Astrocyte (in vitro differentiated cells and primary cell): ENCODE measurements around the gene RAD54L2. TPM values are rescaled to one million over a fixed set of nuclear protein-coding genes. Genes with fewer than 3 reads are reported as not detected.
"Not testable (repeated sequence)": the region's sequence is repeated elsewhere in the genome, so short reads cannot be mapped to it uniquely, and the experiment has no call there.

Experiments
- DNase-seq: peaks from one replicate; pipeline ENCODE4 v3.0.0-alpha.2; 2010; ENCODE audit warnings: low read depth
- FAIRE-seq: peaks from 2 replicates; lab custom pipeline; 2011; peaks lifted over from hg19 to GRCh38; lab: Jason Lieb, UNC
- H2AFZ ChIP-seq: 2 replicates; pipeline ENCODE4 v1.6.0; 2012; ENCODE audit warnings: low read depth, low read length, inconsistent platforms
- H3K27ac ChIP-seq: 2 replicates; pipeline ENCODE4 v1.5.1; 2011; ENCODE audit warnings: low read depth, low read length, inconsistent platforms
- H3K27me3 ChIP-seq: 2 replicates; pipeline ENCODE4 v1.6.0; 2011; ENCODE audit warnings: low read length, inconsistent platforms; ENCODE audit not compliant: insufficient read depth
- H3K36me3 ChIP-seq: 2 replicates; pipeline ENCODE4 v1.5.1; 2011; ENCODE audit warnings: low read length, inconsistent platforms; ENCODE audit not compliant: insufficient read depth
- H3K4me1 ChIP-seq: 2 replicates; pipeline ENCODE4 v1.5.1; 2011; ENCODE audit warnings: low read length, inconsistent platforms; ENCODE audit not compliant: insufficient read depth
- H3K4me2 ChIP-seq: 2 replicates; pipeline ENCODE4 v1.6.0; 2012; ENCODE audit warnings: low read length, inconsistent platforms
- H3K4me3 ChIP-seq: 2 replicates; pipeline ENCODE4 v1.5.1; 2011; ENCODE audit warnings: low read depth, mild to moderate bottlenecking, low read length, inconsistent platforms; ENCODE audit not compliant: insufficient read depth
- H3K79me2 ChIP-seq: 2 replicates; pipeline ENCODE4 v1.6.0; 2012; ENCODE audit warnings: mild to moderate bottlenecking, low read length, inconsistent platforms; ENCODE audit not compliant: insufficient read depth
- H3K9ac ChIP-seq: 2 replicates; pipeline ENCODE4 v1.6.0; 2012; ENCODE audit warnings: mild to moderate bottlenecking, low read length, inconsistent platforms
- H3K9me3 ChIP-seq: 2 replicates; pipeline ENCODE4 v1.5.1; 2012; ENCODE audit warnings: low read depth, mild to moderate bottlenecking, low read length, inconsistent platforms; ENCODE audit not compliant: insufficient read depth
- H4K20me1 ChIP-seq: 2 replicates; pipeline ENCODE4 v1.6.0; 2012; ENCODE audit warnings: low read length, inconsistent platforms; ENCODE audit not compliant: insufficient read depth
- H3K27ac Mint-ChIP-seq: one replicate; pipeline ENCODE4 v1.8.0; 2021; ENCODE audit warnings: mild to moderate bottlenecking, mixed read lengths; ENCODE audit not compliant: unreplicated experiment
- H3K27me3 Mint-ChIP-seq: one replicate; pipeline ENCODE4 v1.8.0; 2021; ENCODE audit warnings: low read depth, mixed read lengths; ENCODE audit not compliant: unreplicated experiment
- H3K36me3 Mint-ChIP-seq: one replicate; pipeline ENCODE4 v1.8.0; 2021; ENCODE audit warnings: low read depth, mixed read lengths; ENCODE audit not compliant: unreplicated experiment
- H3K4me1 Mint-ChIP-seq: one replicate; pipeline ENCODE4 v1.8.0; 2021; ENCODE audit warnings: low read depth, mixed read lengths; ENCODE audit not compliant: unreplicated experiment
- H3K4me3 Mint-ChIP-seq: one replicate; pipeline ENCODE4 v1.8.0; 2021; ENCODE audit warnings: mild to moderate bottlenecking, moderate library complexity, mixed read lengths; ENCODE audit not compliant: unreplicated experiment
- H3K9me3 Mint-ChIP-seq: one replicate; pipeline ENCODE4 v1.8.0; 2021; ENCODE audit warnings: mild to moderate bottlenecking, mixed read lengths; ENCODE audit not compliant: unreplicated experiment
- CTCF ChIP-seq: IDR thresholded peaks from 2 replicates; pipeline ENCODE4 v1.5.1; 2011; ENCODE audit warnings: low read depth, mild to moderate bottlenecking, inconsistent platforms, low read length, moderate library complexity; ENCODE audit not compliant: insufficient read depth
- EZH2 ChIP-seq: IDR thresholded peaks from 2 replicates; pipeline ENCODE4 v1.6.1; 2012; ENCODE audit warnings: mild to moderate bottlenecking, low read length, inconsistent platforms; ENCODE audit not compliant: insufficient read depth
- total RNA-seq: library from RNA; stranded (reverse); gene quantifications from 2 replicates; pipeline ENCODE4 v1.2.1, GENCODE V29; 2021

Gene RAD54L2
- total RNA-seq, 1 donor from 2014 or later, result 29.2 TPM

GRCh38 chr3:51522273-51522962 is 16.1 kb upstream of the RAD54L2 start:
- H3K9me3 Mint-ChIP-seq, result no peaks in the 10 kb centered on the region
- Histone ChIP-seq H3K27me3 (peaks cover 6% of the 10 kb centered on the region), H3K4me2 (no peak overlapping the region), H3K79me2 (no peaks in the 10 kb centered on the region), H2AFZ (no peak overlapping the region), H3K9ac (no peak overlapping the region), H3K9me3 (no peaks in the 10 kb centered on the region), H3K27ac (no peak overlapping the region), H3K4me1 (no peaks in the 10 kb centered on the region), H3K4me3 (no peak overlapping the region), H3K36me3 (no peaks in the 10 kb centered on the region), H4K20me1 (no peaks in the 10 kb centered on the region)
- no peaks in the 10 kb centered on the region for H3K4me1 Mint-ChIP-seq
- H3K36me3 Mint-ChIP-seq, result no peaks in the 10 kb centered on the region
- H3K27ac Mint-ChIP-seq, result no peak overlapping the region
- TF ChIP-seq EZH2 (no peak), CTCF (no peak)
- DNase-seq, result no peak
- no peak for FAIRE-seq
- H3K27me3 Mint-ChIP-seq, result peaks cover 6% of the 10 kb centered on the region
- no peak overlapping the region for H3K4me3 Mint-ChIP-seq

GRCh38 chr3:51524874-51525273 is 13.6 kb upstream of the RAD54L2 start:
- not testable (repeated sequence) for H3K27ac ChIP-seq, H3K79me2 ChIP-seq, H3K4me2 ChIP-seq, H3K27me3 ChIP-seq, H3K4me1 ChIP-seq, H3K27ac Mint-ChIP-seq, H3K9ac ChIP-seq, H3K9me3 Mint-ChIP-seq, H3K27me3 Mint-ChIP-seq, H2AFZ ChIP-seq, H3K4me3 Mint-ChIP-seq, H3K9me3 ChIP-seq, DNase-seq, H3K36me3 Mint-ChIP-seq, FAIRE-seq, H3K36me3 ChIP-seq, H3K4me1 Mint-ChIP-seq, H3K4me3 ChIP-seq, H4K20me1 ChIP-seq

- FAIRE-seq, result no peak
- no peak for TF ChIP-seq EZH2
- TF ChIP-seq CTCF, result no peak
Measured at GRCh38 chr3:51530485-51530884, 8.0 kb upstream of the RAD54L2 start.

More at GRCh38 chr3:51530485-51530884, 8.0 kb upstream of the RAD54L2 start:
- no peaks in the 10 kb centered on the region for H3K79me2 ChIP-seq
- H3K36me3 ChIP-seq, result no peaks in the 10 kb centered on the region
- H3K27ac ChIP-seq, result no peak overlapping the region
- Mint-ChIP-seq H3K4me3 (no peak overlapping the region), H3K9me3 (no peaks in the 10 kb centered on the region), H3K36me3 (no peaks in the 10 kb centered on the region), H3K27me3 (peaks cover 6% of the 10 kb centered on the region), H3K4me1 (peaks cover 3% of the 10 kb centered on the region), H3K27ac (no peak overlapping the region)
- DNase-seq, result peak; percentile 16
- H2AFZ ChIP-seq, result no peak overlapping the region
- no peak overlapping the region for H3K4me2 ChIP-seq
- no peaks in the 10 kb centered on the region for H4K20me1 ChIP-seq
- no peaks in the 10 kb centered on the region for H3K4me1 ChIP-seq
- H3K9ac ChIP-seq, result no peak overlapping the region
- no peaks in the 10 kb centered on the region for H3K27me3 ChIP-seq
- no peak overlapping the region for H3K4me3 ChIP-seq
- H3K9me3 ChIP-seq, result no peaks in the 10 kb centered on the region
